RWPE2 (cell line): ENCODE measurements around the gene SLX4.
A peak's percentile ranks its signal among the peaks of the same experiment; 100 is the strongest.

Experiments
- ATAC-seq: fragments of 200-7000 bp; cut with Tn5 transposase; 3 replicates; pipeline ENCODE4 v1.9.1; 2021; ENCODE audit warnings: low read depth
- DNase-seq: peaks from one replicate; pipeline ENCODE4 v3.0.0-alpha.2; 2020; ENCODE audit warnings: low spot score
- H3K27ac ChIP-seq: fragments of 450-650 bp; 2 replicates; pipeline ENCODE4 v1.5.1; 2017; ENCODE audit warnings: mild to moderate bottlenecking; ENCODE audit not compliant: poor library complexity, severe bottlenecking
- H3K27me3 ChIP-seq: fragments of 250-450 bp; sonication (Bioruptor Pico); 2 replicates; pipeline ENCODE4 v1.5.1; 2021; ENCODE audit warnings: mild to moderate bottlenecking, moderate library complexity; ENCODE audit not compliant: insufficient read depth, poor library complexity, severe bottlenecking
- H3K36me3 ChIP-seq: fragments of 250-450 bp; sonication (Bioruptor Pico); 2 replicates; pipeline ENCODE4 v1.5.1; 2020; ENCODE audit warnings: low read depth, mild to moderate bottlenecking, moderate library complexity
- H3K4me1 ChIP-seq: fragments of 250-450 bp; sonication (Bioruptor Pico); 2 replicates; pipeline ENCODE4 v1.5.1; 2021; ENCODE audit warnings: mild to moderate bottlenecking, moderate library complexity; ENCODE audit not compliant: insufficient read depth, poor library complexity, severe bottlenecking
- H3K4me3 ChIP-seq: fragments of 250-450 bp; sonication (Bioruptor Pico); 2 replicates; pipeline ENCODE4 v1.5.1; 2021; ENCODE audit warnings: mild to moderate bottlenecking, moderate library complexity; ENCODE audit not compliant: severe bottlenecking
- H3K9me3 ChIP-seq: fragments of 250-450 bp; sonication (Bioruptor Pico); 2 replicates; pipeline ENCODE4 v1.5.1; 2021; ENCODE audit warnings: mild to moderate bottlenecking, moderate library complexity; ENCODE audit not compliant: severe bottlenecking
- CTCF ChIP-seq: fragments of 450-650 bp; IDR thresholded peaks from one replicate; pipeline ENCODE4 v1.5.1; 2017; ENCODE audit warnings: mild to moderate bottlenecking, moderate library complexity; ENCODE audit not compliant: poor library complexity, severe bottlenecking

Gene SLX4

DNA sequence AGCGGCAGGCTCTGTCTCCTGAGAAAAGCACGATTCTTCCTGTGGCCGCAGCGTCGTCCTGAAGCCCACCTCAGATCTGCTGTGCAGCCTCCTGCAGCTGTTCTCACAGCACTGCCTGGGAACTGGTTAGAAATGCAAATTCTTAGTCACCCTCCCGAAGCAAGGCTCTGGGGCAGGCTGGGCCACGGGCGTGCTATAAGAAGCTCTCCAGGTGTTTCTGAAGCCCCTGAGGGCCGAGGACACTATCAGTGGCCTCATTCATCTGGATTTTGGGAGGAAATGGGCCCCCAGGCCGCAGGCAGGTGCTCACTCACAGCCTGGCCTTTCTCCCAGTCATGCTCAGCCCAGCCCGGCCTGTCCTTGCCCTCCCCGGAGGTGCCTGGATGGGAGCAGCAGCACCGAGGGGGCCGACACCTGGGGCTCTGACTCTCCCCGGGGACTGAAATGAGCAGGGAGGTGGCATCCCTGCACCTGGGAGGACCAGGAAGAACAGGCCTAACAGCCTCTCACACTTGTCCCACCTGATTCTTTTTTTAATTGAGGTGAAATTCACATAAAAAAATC is 23.8 kb downstream of the SLX4 start:
- Histone ChIP-seq H3K27ac (no peak overlapping the region), H3K4me1 (no peaks in the 10 kb centered on the region), H3K4me3 (no peak overlapping the region), H3K9me3 (no peaks in the 10 kb centered on the region), H3K27me3 (no peaks in the 10 kb centered on the region), H3K36me3 (peaks cover 14% of the 10 kb centered on the region; the same call in 1 of the 2 replicates)
- TF ChIP-seq CTCF, result no peak
- DNase-seq (no peak), ATAC-seq (no peak)

GRCh38 chr16:3584412-3584811 is 27.0 kb downstream of the SLX4 start:
- Histone ChIP-seq H3K27ac (no peak overlapping the region), H3K27me3 (no peaks in the 10 kb centered on the region), H3K9me3 (no peaks in the 10 kb centered on the region), H3K4me3 (no peak overlapping the region), H3K36me3 (peaks cover 10% of the 10 kb centered on the region; the same call in 1 of the 2 replicates), H3K4me1 (no peaks in the 10 kb centered on the region)
- DNase-seq (no peak), ATAC-seq (no peak)
- no peak for TF ChIP-seq CTCF

- DNase-seq (no peak), ATAC-seq (no peak)
- Histone ChIP-seq H3K27ac (no peak overlapping the region), H3K9me3 (no peaks in the 10 kb centered on the region), H3K4me1 (no peaks in the 10 kb centered on the region), H3K27me3 (no peaks in the 10 kb centered on the region), H3K4me3 (no peak overlapping the region), H3K36me3 (peaks cover 10% of the 10 kb centered on the region; the same call in 1 of the 2 replicates)
- no peak for TF ChIP-seq CTCF
Measured at GRCh38 chr16:3583303-3584038, 27.9 kb downstream of the SLX4 start.

GRCh38 chr16:3582276-3583165 is 28.9 kb downstream of the SLX4 start:
- no peaks in the 10 kb centered on the region for H3K9me3 ChIP-seq
- H3K4me3 ChIP-seq, result no peak overlapping the region
- no peak for TF ChIP-seq CTCF
- ATAC-seq (no peak), DNase-seq (peak; percentile 61)
- H3K4me1 ChIP-seq, result no peaks in the 10 kb centered on the region
- peaks cover 10% of the 10 kb centered on the region; the same call in 1 of the 2 replicates for H3K36me3 ChIP-seq
- H3K27ac ChIP-seq, result no peak overlapping the region
- no peaks in the 10 kb centered on the region for H3K27me3 ChIP-seq
